Measurements from ENCODE around the gene BMP8B.

DNA sequence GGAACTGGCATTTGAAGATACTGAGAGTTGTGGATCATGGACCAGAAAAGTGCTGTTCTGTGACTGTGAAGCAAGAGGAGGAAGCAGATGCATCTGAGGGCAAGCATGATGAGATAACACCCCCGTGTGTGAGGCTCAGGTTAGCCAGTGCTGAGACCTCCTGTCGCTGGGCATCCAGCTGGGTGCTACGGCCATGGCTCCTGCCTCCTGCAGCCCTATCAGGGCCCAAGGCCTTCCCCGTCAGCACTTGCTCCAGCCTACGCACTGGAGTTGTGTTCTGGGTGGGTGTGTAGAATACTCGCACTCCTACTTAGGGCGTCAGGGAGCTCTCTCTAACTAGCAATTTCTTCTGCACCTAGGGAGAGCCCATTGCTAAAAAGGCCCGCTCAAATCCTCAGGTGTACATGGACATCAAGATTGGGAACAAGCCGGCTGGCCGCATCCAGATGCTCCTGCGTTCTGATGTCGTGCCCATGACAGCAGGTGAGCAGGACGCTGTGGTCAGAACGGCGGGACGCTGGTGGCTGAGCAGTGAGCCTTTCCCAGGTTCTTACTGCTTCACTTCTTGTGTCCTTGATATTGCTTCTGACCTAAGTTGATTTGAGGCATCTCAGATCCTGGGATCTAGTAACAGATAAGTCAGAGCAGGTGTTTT is 43.5 kb downstream of the BMP8B start:
- TF ChIP-seq, protein P1, sequence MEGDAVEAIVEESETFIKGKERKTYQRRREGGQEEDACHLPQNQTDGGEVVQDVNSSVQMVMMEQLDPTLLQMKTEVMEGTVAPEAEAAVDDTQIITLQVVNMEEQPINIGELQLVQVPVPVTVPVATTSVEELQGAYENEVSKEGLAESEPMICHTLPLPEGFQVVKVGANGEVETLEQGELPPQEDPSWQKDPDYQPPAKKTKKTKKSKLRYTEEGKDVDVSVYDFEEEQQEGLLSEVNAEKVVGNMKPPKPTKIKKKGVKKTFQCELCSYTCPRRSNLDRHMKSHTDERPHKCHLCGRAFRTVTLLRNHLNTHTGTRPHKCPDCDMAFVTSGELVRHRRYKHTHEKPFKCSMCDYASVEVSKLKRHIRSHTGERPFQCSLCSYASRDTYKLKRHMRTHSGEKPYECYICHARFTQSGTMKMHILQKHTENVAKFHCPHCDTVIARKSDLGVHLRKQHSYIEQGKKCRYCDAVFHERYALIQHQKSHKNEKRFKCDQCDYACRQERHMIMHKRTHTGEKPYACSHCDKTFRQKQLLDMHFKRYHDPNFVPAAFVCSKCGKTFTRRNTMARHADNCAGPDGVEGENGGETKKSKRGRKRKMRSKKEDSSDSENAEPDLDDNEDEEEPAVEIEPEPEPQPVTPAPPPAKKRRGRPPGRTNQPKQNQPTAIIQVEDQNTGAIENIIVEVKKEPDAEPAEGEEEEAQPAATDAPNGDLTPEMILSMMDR (IDR thresholded peaks at IDR 0.05), result no peak
- TF ChIP-seq POLR2A (IDR thresholded peaks at IDR 0.05), result no peak
